ENCODE measurements around the gene HSF2.

GRCh38 chr6:122422003-122422402, 22.6 kb downstream of the HSF2 start:
- TF ChIP-seq POLR2AphosphoS5 (IDR thresholded peaks at IDR 0.05; ENCODE audit: low read depth, low read length) (no peak), TAF1 (IDR thresholded peaks at IDR 0.05; ENCODE audit: borderline replicate concordance, insufficient read depth, low read length) (no peak), REST (IDR thresholded peaks at IDR 0.05; ENCODE audit: insufficient read depth in 1 of 2, low read depth in 2 of 2, low read length in 2 of 2) (no peak), SIN3A (IDR thresholded peaks at IDR 0.05; ENCODE audit: borderline replicate concordance, insufficient read depth, low read length) (no peak), FOXP2 (optimal IDR thresholded peaks at IDR 0.05; ENCODE audit: borderline replicate concordance, extremely low read depth, extremely low read length, insufficient read depth) (no peak)
